Astrocyte of the hippocampus (primary cell): ENCODE data around the gene SMAD4.

Experiments used
- DNase-seq: peaks from one replicate; pipeline ENCODE4 v3.0.0; 2011; ENCODE audit warnings: low read depth, low spot score

SMAD4 gene

GRCh38 chr18:51021226-51021965, 8.6 kb upstream of the SMAD4 start:
- no peak for DNase-seq

DNA sequence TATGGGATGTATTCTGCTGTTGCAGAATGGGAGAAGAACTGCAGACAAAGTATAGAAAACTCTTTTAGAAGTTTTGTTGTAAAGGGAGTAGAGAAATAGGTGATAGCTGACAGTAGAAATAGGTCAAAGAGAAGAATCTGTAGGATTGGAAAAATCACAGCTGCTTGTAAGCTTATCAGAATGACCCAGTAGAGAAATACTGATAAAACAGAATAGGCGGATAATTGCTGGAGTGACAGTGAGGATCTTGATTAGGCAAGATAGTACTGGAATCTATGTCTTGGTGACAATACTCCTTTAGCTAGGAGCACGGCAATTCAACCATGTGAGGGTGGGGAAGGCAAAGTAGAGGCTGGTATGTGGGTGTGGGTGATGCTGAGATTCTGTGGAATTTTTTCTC, 4.5 kb upstream of the SMAD4 start:
- DNase-seq, result no peak

- peak; percentile 74 for DNase-seq
Measured at GRCh38 chr18:51028201-51028805, 1.7 kb upstream of the SMAD4 start.

- DNase-seq, result no peak
Measured at GRCh38 chr18:51029378-51029693, 677 bp upstream of the SMAD4 start.

- peak; percentile 89 for DNase-seq
Measured at GRCh38 chr18:51030537-51031258, 685 bp downstream of the SMAD4 start.

DNA sequence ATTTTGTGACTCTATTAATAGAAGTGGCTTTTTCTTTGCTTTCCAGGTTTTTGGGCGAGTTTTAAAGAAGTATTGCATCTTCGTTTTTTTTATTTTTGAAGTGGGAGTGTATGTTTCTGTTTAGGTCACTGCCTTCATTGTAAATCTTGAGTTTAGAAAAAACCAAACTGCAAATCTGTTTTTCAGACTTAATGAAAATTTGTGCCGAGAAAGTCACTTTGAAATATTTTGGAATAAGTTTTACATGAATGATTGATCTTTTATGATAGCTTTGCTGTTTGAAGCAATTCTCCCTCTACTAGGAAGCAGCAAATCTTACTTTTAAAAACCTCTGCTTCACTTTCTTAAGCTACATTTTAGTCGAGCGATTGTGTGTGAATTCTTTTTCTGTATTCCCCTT, 2.2 kb downstream of the SMAD4 start:
- DNase-seq, result no peak

- DNase-seq, result no peak
Measured at GRCh38 chr18:51037230-51037629, 7.2 kb downstream of the SMAD4 start.

GRCh38 chr18:51038110-51038509, 8.1 kb downstream of the SMAD4 start:
- no peak for DNase-seq

DNA sequence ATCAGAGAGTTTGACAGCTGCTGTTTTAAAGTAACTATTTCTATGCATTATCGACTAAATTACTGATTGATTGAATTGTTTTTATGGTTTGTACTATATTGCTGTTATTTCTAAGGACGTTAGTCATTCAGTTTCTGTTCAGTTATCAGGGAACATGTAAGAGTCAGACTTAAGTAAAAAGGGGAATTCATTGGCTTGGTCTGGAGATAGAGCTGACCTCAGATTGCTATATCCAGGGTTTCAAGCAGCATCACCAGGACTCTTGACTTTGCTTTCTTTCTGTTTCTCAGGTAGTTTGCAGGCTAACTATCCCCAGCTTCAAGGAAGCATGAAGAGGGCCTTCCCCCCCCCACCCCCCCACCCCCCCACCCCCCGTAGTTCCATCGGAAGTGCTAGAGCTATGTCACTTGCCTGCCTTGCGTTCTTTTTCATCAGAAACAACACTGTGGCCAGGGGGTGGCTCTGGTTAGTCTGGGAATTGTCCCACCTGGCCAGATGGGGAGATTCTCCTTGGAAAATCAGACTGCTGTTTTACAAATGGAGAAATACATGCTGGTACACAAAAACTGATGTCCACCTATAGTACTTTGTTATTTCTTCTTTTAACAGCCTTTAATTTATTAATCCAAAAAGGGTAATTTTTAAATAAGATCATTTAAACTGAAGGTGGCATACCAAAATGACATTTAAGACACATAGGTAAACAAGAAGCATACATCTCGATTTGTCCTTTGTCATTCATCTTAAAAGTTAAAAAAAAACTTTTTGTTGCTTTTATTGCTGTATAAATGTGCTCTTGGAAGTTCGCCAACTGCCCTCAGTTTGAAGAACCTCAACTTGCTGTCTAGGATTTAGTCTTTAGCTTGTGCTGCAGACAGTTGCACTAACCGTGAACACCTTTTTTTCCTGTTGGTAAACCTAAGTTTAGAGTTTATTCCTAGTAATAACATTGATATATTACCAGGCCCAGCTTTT, 9.4 kb downstream of the SMAD4 start:
- no peak for DNase-seq

- no peak for DNase-seq
Measured at GRCh38 chr18:51041677-51042352, 11.8 kb downstream of the SMAD4 start.

DNA sequence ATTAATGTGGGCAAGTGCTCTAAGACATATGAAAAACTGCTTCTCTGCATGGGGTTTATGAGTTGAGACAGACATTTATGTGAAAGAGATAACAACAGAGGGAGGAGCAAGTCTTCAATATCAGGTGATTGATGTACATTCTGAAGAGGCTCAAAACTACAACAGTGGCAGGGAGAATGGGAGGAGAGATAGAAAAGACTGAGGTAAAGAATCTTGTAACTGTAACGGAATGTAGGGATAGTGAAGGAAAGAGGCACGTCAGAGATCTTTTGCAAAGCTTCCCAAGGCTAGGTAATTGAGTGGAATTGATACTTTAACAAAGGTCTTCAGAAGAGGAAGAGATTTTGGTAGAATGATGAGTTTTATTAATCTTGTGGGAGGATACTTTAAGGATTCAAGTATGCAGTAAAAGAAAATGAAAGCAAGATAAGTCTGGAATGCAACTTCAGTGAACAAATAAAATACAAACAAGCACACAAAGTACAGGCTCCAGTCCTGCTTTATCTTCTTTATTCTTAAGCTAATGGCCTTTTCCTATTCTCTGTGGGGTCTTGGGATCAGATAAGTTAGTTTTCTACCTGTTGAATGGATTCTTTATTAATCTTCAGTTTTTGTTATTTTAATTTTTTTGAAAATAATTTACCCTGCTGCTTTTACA, 15.0 kb downstream of the SMAD4 start:
- DNase-seq, result no peak

GRCh38 chr18:51048190-51048589, 18.2 kb downstream of the SMAD4 start:
- no peak for DNase-seq

GRCh38 chr18:51049137-51049536, 19.1 kb downstream of the SMAD4 start:
- DNase-seq, result no peak

DNA sequence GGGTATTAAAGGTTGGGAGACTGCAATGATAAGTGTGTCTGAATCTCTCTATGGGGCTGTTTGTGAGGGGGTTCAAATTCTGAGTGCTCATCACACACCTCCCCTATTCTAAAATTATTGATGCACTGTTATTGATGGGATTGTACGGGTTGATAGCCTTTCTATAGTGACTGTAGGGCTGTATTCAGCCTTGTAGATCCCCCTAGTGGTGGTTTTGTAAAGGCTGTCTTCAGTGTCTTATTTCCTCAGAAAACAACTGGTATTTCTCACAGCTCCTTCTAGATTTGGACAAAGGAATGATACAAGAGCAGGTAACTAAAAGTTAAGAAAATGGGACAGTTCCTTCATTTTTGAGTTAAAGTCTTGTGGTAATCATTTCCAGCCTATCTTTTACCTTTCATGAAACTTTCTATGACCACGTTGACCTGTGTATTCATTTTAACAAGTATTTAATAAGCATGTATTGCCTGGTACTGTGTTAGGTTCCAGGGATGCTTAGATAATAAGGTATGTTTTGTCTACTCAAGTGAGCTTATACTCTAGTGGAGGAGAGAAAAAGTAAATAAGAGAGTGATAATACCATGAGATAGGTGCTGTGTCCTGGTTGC, 21.2 kb downstream of the SMAD4 start:
- peak; percentile 66 for DNase-seq

DNA sequence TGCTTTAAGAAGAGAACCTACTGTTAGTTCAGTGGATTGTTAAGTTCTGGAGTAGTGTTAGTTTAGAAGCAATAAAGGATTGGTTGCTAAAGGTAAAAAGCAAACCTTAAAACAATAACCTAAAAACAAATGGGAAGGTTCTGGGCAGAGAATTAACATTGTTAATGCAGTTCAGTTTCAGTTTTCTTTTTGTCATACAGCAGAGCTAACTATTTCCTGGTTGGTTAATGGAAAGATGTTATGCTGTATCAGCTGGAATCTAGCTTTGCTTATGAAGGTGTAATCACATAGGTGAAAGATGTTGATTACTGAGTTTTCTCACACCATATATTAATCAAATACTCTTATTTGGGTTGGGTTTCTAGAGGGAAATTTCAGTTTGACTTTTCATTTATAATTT, 23.8 kb downstream of the SMAD4 start:
- no peak for DNase-seq

- peak; percentile 80 for DNase-seq
Measured at GRCh38 chr18:51054764-51055163, 24.8 kb downstream of the SMAD4 start.

GRCh38 chr18:51059969-51060368, 30.0 kb downstream of the SMAD4 start:
- no peak for DNase-seq

GRCh38 chr18:51064256-51064655, 34.2 kb downstream of the SMAD4 start:
- no peak for DNase-seq

GRCh38 chr18:51066273-51066672, 36.3 kb downstream of the SMAD4 start:
- DNase-seq, result no peak

DNA sequence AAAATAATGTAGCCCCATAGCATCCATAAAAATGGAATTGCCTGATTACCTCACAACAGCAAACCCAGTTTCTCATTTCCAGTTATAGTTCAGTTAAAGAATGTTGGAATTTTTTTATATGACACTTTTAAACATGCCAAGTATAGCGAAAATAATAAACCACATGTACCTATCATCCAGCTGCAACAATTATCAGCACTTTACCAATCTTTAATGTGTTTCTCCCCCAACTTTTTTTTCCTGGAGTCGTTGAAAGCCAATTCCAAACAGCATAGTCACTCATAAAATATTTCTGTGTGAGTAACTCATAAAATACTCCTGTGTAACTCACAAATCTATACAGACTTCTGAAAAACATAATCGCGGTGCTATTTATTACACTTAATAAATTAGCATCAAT, 38.1 kb downstream of the SMAD4 start:
- no peak for DNase-seq
